GM19455 (cell line): ENCODE measurements around the gene AMIGO3.
A peak's percentile ranks its signal among the peaks of the same experiment; 100 is the strongest.

Source experiments
- ATAC-seq: cut with Tn5 transposase; IDR thresholded peaks from one replicate; pipeline ENCODE4 v1.9.1; 2021; ENCODE audit not compliant: unreplicated experiment

The AMIGO3 gene

GRCh38 chr3:49725906-49726681 lies 6.6 kb upstream of the AMIGO3 start:
- ATAC-seq, result no peak

- ATAC-seq, result no peak
Measured at GRCh38 chr3:49724586-49724985, 5.1 kb upstream of the AMIGO3 start.

- ATAC-seq, result peak; percentile 78
Measured at GRCh38 chr3:49723628-49724551, 4.4 kb upstream of the AMIGO3 start, which contains the start of gene GMPPB. GMPPB (minus strand) TSS chr3:49723951; CDS start chr3:49723726, 225 bp downstream.

GRCh38 chr3:49723296-49723627 lies 3.8 kb upstream of the AMIGO3 start:
- no peak for ATAC-seq

GRCh38 chr3:49722896-49723295 lies 3.4 kb upstream of the AMIGO3 start:
- no peak for ATAC-seq

- no peak for ATAC-seq
Measured at GRCh38 chr3:49721896-49722781, 2.7 kb upstream of the AMIGO3 start.

GRCh38 chr3:49721596-49721895 lies 2.1 kb upstream of the AMIGO3 start:
- no peak for ATAC-seq

GRCh38 chr3:49720855-49721595 lies 1.5 kb upstream of the AMIGO3 start:
- ATAC-seq, result no peak

GRCh38 chr3:49718858-49719213 lies 648 bp downstream of the AMIGO3 start:
- no peak for ATAC-seq

GRCh38 chr3:49717959-49718857 lies 1.3 kb downstream of the AMIGO3 start:
- ATAC-seq, result no peak

- ATAC-seq, result no peak
Measured at GRCh38 chr3:49717211-49717958, 2.1 kb downstream of the AMIGO3 start.

GRCh38 chr3:49716691-49717210 lies 2.7 kb downstream of the AMIGO3 start:
- no peak for ATAC-seq

- no peak for ATAC-seq
Measured at GRCh38 chr3:49716169-49716568, 3.3 kb downstream of the AMIGO3 start.

- no peak for ATAC-seq
Measured at GRCh38 chr3:49715611-49716121, 3.8 kb downstream of the AMIGO3 start.

- ATAC-seq, result no peak
Measured at GRCh38 chr3:49714728-49715550, 4.5 kb downstream of the AMIGO3 start.

- no peak for ATAC-seq
Measured at GRCh38 chr3:49713336-49714105, 6.0 kb downstream of the AMIGO3 start.
